Measurements from ENCODE around the gene PSMG3.
"Not testable (repeated sequence)": the region's sequence is repeated elsewhere in the genome, so short reads cannot be mapped to it uniquely, and the experiment has no call there.

PSMG3 gene

DNA sequence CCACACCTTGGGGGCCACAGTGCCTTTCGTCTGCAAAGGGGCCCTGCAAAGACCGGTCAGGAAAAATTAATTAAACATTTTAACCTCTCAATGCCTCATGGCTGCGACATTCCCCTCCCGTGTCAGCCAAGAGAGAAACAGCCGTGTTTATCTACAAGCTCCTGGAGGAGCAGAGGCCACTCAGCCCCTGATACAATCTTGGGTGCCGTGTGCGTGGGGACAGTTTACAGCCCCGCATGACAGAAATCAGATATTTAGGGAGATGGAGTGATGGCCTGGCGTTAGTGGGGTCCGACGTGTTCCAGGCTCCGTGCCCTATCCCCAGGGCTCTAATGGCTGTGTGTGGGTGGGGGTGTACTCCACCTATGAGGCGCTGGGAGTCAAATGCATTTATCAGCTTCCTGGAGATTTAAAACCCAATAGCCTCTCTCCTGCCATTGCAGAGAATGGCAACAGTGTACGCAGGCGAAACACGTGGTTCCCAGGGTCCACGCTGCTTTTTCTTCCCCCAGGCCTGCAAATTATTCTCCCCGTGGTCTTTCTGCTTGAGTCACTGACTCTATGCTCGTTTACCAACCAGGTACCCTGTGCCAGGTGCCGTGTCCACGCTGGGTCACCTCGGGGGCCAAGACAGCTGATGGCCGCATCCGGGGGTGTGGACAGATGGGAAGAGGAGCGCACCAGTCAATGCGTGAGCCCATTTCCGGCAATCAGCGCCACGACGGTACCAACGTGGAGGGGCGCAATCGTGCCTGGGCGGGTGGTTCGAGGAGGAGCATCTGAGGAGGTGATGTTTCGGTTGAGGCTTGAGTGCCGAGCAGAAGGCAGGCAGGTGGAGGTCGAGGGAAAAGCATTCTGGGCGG, 26.6 kb upstream of the PSMG3 start:
- DNase-seq, result no peak

DNA sequence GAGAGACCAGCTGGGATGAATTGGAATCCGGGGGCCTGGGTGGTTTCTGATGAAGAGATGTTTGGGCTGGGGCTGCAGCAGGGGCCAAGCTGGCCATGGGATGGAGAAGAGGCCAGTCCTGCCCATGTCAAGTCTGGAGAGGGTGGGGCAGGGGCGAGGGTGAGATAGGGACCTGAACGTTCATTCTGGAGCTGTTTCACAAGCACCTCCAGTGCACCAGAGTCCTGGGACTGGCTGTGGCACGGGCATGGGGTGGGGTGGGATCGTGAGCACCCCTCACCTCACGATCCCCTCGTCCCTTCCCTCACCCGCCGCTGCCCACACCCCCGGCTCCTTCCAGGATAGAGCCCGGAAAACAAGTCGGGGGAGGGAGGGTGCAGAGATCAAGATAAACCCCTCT, 25.8 kb upstream of the PSMG3 start:
- DNase-seq, result no peak

DNA sequence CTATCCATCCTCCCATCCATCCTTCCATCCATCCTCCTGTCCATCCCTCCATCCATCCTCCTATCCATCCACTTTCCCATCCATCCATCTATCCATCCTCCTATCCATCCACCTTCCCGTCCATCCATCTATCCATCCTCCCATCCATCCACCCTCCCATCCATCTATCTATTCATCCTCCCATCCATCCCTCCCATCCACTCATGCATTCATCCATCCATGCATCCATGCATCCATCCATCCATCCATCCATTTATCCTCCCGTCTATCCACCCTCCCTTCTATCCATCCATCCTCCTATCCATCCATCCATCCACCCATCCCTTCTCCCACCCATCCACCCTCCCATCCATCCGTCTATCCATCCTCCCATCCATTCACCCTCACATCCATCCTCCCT, 25.2 kb upstream of the PSMG3 start:
- no peak for DNase-seq

DNA sequence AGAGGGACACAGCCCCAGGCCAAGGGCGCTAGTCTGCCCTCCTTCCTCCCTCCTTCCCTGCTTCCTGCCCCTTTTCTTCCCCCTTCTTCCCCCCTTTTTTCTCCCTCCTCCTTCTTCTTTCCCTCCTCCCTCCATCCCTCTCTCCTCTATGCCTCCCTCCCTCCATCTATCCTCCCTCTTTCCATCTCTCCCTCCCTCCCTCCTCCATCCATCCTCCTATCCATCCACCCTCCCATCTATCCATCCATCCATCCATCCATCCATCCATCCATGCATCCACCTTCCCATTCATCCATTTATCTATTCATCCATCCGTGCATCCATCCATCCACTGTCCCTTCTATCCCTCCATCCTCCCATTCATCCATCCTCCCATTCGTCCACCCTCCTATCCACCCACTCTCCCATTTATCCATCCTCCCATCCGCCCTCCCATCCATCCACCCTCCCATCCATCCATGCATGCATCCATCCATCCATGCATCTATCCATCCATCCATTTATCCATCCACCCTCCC, 24.1 kb upstream of the PSMG3 start:
- DNase-seq, result no peak

DNA sequence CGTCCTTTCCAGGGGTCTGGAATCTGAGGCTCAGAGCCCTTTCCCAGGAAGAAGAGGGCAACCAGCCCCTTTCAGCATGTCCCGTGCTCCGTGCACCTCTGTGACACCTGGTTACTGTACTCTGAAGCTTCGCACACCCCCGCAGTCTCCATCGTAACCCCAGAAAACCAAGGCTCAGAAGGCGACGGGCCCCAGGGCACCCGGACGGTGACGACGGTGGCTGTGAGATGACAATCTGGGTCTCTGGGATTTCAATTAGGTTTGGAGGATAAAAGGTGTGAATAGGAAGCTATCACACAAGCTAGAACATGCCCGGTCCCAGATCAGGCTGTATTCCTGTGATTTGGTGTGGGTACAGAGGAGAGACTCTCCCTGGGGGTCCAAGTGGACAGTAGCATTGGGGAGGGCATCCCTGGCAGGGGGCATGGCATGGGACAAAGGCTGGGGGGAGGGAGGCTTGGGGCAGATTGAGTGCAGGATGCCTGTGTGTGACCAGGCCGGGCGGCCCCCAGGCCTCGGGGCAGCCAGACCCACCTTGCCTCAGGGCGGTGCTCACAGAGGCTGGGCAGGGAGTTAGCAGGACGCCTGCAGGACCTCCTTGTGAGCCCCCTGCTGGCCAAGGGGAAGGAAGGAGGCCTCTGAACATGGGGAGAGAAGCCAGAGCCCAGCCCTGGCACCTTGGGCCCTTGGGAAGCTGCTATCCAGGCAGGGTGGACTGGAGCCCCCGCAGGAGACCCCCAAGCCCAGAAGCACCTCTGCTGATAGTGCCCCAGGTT, 23.4 kb upstream of the PSMG3 start:
- DNase-seq, result peak in 1 of 2 experiments; percentile 10

DNA sequence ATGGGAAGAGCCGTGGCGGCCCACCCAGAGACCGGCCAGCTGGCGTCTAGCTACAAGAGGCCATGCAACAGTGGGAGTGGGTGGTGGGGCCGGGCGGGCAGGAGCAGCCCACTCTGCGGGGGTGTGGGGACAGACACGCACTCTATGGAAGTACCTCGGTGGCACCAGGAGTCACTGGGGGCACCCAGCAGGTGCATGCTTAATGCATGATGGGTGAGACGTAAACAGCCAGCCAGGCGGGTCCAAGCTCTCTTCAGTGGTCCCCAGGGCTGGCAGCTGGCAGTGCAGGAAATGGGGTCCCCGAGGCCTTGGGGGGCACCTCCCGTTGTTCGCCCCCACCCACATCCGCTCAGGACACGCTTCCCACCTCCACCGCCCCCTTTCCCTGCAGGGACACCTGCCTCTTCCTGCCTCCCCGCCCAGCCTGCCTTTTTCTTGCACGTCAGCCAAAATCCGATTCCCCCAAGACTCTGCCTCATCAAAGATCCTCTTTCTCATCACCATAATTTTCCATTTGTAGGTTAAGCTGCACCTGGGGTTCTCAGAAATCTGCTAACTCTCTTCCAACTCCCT, 22.6 kb upstream of the PSMG3 start:
- DNase-seq, result no peak

DNA sequence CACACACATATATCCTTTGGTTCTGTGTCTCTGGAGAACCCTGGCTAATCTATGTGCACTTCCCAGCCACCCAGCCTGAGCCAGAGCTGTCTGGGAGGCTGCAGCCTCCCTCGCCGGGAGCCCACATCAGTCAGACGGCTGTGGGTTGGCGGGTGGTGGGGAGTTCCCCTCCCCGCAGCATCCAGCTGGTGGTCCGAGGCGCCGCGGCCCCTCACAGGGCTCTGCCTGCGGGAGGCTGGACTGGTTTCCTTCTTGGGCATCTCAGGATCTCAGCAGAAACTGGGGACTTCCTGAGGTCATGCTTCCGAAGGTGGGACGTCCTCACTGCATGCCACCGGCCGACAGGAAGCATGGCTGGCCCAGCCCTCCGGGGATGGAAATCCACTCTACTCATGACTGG, 22.0 kb upstream of the PSMG3 start:
- no peak for DNase-seq

DNA sequence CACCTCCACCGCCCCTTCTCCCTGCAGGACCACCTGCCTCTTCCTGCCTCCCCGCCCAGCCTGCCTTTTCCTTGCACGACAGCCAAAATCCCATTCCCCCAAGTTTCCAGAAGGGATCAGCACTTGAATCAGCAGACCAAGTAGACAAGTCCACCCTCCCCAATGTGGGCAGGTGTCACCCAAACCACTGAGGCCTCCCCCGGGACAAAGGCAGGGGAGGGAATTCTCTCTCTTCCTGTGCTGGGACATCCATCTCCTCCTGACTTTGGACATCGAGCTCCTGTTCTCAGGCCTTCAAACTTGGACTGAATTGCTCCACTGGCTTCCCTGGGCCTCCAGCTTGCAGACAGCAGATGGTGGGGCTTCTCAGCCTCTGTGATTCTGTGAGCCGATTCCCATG, 21.6 kb upstream of the PSMG3 start:
- no peak for DNase-seq

DNA sequence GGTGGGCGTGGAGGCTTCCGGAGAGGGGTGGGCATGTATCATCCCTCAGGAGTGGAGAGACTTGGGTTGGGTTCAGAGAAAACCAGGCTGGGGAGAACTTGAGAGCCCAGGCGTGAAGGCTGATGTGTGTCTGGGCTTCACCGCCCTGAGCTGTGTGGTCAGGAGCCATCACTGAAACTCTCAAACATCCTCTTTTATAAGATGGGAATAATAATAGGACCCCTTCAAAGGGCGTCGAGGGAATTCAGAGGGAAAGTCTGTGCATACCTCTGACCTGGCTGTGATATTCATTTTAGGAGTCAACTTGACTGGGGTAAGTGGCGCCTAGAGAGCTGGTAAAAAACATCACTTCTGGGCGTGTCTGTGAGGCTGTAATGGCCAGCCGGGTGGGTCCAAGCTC, 21.1 kb upstream of the PSMG3 start:
- DNase-seq, result no peak

DNA sequence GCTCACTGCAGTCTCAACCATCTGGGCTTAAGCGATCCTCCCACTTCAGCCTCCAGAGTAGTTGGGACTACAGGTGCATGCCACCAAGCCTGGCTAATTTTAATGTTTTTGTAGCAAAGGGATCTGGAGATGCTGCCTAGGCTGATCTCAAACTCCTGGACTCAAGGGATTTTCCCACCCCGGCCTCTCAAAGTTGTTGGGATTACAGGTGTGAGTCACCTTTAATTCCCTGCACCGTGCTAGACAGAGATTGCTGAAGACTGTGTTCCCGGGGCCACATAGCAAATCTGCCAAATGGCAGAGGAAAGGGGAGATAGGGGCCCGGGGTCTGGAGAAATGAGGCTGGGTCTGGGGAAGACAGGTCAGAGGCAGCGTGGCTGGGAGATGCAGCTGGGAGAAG, 20.6 kb upstream of the PSMG3 start:
- DNase-seq, result no peak

DNA sequence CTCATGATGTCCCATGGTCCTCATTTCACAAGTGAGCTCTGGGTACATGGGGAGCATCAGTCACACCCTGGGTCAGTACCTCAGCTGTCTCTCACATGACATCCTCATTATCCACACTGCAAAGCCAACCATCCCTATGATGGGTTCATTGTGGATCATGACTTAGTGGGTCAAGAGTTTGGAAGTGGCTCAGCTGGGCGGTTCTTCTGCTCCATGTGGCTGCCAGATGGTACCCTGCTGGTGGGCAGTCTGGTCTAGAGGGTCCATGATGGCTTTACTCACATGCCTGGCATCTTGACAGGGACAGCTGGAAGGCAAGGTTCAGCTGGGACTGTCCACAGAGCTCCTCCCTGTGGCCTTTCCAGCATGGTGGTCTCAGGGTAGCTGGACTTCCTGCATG, 19.1 kb upstream of the PSMG3 start:
- DNase-seq, result no peak

DNA sequence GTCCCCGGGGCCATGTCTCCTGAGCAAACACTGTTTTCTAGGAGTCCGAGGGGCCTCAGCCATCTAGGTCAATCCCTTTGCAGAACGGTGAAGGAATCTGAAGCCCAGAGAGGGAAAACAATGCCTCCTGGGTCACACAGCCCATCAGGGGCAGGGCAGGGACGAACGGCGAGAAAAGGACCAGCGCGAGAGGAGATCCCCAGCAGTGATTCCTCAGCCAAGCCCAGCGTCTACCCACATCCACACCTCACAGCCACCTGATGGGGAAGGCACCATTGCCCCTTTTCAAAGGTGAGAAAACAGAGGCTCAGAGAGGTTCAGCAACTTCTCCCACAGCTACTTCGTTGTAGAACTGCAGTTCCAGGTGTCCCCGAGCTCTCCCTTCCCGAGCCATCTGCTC, 17.9 kb upstream of the PSMG3 start:
- DNase-seq, result no peak

DNA sequence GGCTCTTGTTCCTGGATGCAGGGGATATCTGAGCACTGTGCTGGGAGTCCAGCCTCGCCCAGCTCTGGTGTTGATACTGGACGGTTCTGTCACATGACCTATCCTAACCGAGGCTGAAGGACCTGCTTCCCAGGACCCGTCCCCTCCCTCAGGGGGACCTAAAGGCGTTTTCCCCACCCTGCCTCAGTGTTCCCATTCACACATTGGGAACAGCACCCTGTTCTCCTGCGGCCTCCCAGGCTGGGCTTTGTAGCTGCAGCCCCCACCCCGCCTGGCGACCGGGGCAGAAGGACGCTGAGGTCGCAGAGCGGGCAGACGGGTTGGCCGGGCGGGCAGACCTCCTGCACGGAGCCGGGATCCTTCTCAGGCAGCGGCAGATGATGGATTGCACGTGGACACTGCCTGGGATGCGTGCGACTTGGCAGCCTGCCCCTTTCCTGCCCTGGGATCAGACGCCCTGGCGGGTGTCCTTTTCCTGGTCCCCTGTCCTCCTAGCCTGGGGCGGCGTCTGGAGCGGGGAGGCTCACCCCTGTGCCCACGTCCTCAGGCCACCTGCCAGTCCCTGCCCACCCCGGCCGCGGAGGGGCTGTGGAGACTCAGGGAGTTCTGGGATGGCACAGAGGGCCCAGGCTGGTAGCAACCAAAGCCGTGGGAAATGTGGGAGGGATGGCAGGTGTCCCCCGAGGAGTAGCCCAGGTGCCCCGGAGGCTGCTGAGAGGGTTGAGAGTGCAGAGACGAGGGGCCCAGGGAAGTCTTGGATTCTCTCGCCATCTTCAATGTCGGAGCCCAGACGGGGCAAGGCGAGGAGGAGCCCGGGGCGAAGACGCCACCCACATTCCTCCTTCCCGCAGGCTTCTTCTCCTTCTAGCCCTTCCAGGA, 17.2 kb upstream of the PSMG3 start:
- DNase-seq, result no peak

DNA sequence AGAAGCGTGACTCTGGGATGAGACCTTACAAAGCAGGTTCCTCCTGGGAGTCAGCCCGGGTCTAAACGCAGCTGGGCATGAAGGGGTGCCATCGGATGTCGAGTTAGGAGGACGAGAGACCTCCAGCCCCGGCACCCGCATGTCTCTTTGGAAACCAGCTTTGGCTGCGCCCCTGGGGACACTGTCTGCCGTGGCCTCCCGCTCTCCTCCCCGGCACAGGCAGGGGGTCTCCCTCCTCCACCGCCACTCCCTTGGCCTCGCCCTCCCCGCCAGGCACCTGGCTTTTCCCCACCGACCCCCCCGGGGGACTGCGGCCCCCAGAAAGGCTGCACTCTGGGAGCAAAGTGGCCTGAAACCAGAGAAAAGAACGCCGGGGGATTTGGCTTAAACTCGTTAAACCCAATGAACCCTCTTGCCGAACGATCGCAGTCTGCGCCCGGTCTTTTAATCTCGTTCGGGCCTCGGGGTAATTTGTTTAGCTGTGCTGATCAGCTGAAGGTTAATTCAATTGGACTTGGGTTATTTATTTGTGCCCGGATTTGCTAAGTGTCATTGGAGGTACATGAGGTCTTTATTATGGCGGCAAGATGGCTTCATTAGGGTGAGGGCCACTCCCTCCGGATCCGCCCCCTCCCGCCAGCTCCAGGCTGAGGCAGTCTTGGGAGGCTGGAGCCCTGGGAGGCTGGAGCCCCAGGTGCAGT, 16.4 kb upstream of the PSMG3 start:
- DNase-seq, result no peak

DNA sequence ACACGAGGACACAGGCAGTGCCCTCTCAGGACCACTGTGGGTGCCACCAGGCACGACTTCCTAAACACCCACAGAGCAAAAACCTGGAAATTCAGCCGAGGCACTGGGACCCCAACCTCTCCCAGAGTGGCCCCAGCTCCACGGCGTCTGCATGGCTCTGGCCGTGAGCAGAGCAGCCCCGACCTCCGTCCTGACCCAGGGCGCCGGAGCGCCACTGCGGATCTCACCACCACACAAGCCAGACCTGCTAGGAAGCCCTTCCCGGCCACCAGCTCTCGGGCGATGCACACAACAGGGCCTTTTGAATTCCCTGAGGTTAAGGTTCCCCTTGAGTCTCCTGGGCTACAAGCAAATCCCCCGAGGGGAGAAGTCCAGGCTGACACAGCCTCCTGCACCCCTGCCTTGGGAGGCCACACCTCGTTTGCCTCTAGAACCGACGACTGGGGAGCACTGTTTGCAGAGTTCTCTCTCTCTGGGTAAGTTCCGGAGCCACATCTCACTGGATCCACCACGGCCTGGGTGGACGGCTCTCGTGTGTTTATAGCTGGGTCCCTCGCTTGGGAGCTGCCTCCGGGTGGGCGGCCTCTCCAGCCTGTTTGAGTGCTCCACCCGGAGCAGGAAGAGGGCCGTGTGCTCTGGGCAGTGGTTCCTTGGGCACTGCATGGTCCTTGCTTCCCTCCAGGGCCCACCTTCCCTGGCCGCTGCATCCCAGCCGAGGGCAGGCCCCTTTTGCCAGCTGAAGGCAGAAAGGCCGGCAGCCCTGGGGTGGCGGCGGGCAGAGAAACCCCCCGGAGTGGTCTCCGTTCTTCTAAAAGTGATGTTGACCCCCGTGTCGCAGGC, 15.5 kb upstream of the PSMG3 start:
- no peak for DNase-seq

DNA sequence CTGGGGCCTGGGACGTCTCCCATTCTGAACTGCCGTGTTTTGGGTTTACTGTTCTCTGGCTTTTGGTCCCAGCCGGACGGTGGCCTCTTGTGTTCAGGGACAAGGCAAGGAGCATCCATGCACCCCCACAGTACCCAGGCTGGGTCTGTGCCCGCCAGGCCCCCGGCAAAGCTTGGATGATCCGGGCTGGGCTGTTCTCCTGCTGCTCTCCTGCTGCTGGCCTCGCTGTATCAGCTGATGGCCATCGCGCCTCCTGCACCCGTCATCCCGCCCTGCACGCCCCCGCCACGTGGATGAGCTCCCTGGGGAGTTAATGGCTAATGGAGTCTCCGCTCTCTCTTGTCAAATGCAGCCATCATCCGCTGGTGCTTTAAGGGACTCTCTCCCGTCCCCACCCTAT, 14.9 kb upstream of the PSMG3 start:
- DNase-seq, result no peak

DNA sequence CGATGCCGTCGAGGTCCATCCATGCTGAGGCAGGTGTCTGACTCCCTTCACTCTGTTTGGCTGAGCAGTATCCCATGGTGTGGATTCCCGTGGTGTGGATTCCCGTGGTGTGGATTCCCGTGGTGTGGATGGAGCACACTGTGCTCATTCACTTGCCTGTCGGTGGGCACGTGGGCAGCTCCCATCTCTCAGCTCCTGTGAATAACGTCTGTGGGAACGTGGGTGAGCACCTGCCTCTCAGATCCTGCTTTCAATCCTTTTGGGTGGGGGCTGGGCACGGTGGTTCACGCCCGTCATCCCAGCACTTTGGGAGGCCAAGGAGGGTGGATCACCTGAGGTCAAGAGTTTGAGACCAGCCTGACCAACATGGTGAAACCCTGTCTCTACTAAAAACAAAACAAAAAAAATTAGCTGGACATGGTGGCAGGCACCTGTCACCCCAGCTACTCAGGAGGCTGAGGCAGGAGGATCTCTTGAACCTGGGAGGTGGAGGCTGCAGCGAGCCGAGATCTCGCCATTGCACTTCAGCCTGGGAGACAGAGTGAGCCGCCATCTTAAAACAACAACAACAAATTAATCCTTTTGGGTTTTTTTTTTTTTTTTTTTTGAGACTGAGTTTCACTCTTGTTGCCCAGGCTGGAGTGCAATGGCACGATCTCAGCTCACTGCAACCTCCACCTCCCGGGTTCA, 13.6 kb upstream of the PSMG3 start:
- DNase-seq, result not testable (repeated sequence)

DNA sequence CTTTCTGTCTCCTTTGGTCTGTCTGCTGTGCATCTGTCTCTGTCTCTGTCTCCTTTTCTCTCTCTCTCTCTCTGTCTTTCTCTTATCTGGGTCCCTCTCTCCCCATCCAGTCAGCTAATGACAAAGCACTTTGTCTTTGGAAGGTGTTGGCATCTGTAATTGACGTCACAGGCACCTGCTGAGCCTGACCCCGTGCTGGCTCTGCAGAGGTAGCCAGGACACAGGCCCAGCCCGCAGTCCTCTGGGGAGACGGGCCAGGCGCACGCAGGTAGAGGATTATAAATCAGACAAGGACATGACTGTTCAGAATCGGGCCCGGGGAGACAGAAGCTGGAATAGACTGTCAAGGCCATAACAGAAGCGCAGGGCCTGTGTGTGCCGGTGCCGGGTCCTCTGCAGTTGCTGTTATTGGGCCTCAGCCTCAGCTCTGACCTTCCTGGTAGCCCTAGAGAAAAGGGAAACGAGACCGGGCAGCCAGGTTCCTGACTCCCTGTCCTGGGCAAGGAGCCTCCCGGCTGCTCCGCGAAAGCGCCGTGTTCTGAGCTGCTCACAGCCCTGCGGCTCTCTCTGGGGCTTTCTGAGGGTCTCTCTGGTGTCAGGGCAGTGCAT, 10.7 kb upstream of the PSMG3 start:
- DNase-seq, result no peak

DNA sequence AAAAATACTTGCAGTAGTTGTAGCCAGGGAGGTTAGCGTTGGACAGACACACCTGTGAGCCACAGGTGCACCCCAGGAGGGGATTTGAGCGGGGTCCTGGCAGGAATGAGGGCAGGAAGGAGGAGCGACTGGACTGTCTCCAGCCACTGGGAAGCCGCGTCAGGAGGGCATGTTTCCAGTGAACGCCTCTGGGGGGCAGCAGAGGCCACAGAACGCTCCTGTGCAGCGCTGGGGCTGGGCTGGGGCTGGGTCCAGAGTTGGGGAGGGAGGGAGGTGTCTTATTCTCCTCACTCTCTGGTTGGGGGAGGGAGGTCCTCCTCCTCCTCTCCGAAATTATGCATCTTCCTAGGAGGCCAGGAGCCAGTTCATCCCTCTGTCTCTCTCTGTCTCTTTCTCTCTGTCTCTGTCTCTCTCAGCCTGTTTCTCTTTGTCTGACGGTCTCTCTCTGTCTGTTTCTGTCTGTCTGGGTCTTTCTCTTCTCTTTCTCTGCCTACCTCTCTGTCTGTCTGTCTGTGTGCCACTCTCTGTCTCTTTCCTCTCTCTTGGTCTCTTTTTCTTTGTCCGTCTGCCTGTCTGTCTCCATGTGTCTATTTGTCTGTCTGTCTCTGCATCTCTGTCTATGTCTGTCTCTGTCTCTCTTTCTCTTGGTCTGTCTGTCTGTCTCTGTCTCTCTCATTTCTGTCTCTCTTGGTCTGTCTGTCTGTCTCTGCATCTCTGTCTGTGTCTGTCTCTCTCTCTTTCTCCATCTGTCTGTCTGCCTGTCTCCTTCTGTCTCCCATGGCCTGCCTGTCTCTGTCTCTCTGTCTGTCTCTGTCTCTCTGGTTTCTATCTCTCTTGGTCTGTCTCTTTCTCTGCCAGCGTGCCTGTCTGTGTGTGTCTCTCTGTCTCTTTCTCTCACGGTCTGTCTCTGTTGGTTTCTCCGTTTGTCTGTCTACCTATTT, 9.9 kb upstream of the PSMG3 start:
- peak; percentile 36 to 42 for DNase-seq
